T-cell (primary cell): ENCODE data around the gene DCST1. TPM values are rescaled to one million over a fixed set of nuclear protein-coding genes. Genes with fewer than 3 reads are reported as not detected.

Source experiments
- ATAC-seq, 4 experiments: fragments of 200-7000 bp in 3 of 4; fragments of 150-1000 bp in 1 of 4; cut with Tn5 transposase; replicated peaks in 1 of 4; 1 replicate in 3 of 4; 2 replicates in 1 of 4; pipeline ENCODE4 v1.10.0; 2021; ENCODE audit warnings: moderate library complexity in 3 of 4, mild to moderate bottlenecking in 2 of 4, moderate number of reproducible peaks in 1 of 4
- CTCF ChIA-PET, 2 donors: fragments of 300-600 bp; sonication (Branson Sonifier 250); formaldehyde crosslinking; loops; one replicate each; lab custom pipeline; 2022; ENCODE audit warnings: antibody characterized with exemption in 2 of 2; lab: Charles Lee
- POLR2A ChIA-PET, 2 donors: fragments of 300-600 bp; sonication (Branson Sonifier 250); formaldehyde crosslinking; loops; one replicate each; lab custom pipeline; 2022; ENCODE audit warnings: antibody characterized with exemption in 2 of 2; lab: Charles Lee
- DNase-seq, 35 experiments: peaks; one replicate each; pipeline versions ENCODE4 v3.0.0 to v3.0.0-alpha.2; 2013 to 2023
- H3K27ac ChIP-seq: one replicate; pipeline ENCODE4 v1.5.1; 2013; ENCODE audit warnings: low read length
- H3K27me3 ChIP-seq, 2 experiments: replicated peaks in 1 of 2; 1 replicate in 1 of 2; 2 replicates in 1 of 2; pipeline versions ENCODE4 v1.6.1 to v1.7.0; 2013; ENCODE audit warnings: low read length in 1 of 2, mixed read lengths in 1 of 2; ENCODE audit not compliant: control insufficient read depth in 2 of 2, insufficient read depth in 2 of 2; ENCODE audit errors: extremely low read depth in 1 of 2
- H3K36me3 ChIP-seq, 2 donors: 1 replicate in 1 of 2; 2 replicates in 1 of 2; pipeline versions ENCODE4 v1.6.1 to v1.7.0; 2013; ENCODE audit warnings: low read length in 1 of 2; ENCODE audit not compliant: control insufficient read depth in 2 of 2, insufficient read depth in 1 of 2; ENCODE audit errors: extremely low read depth in 1 of 2
- H3K4me1 ChIP-seq, 2 experiments: 1 replicate in 1 of 2; 2 replicates in 1 of 2; pipeline versions ENCODE4 v1.6.1 to v1.7.0; 2013; ENCODE audit warnings: low read length in 2 of 2, mixed read lengths in 1 of 2; ENCODE audit not compliant: insufficient read depth in 2 of 2, control insufficient read depth in 1 of 2; ENCODE audit errors: extremely low read depth in 1 of 2
- H3K4me3 ChIP-seq, 2 donors: 1 replicate in 1 of 2; 2 replicates in 1 of 2; pipeline versions ENCODE4 v1.5.1 to v1.7.0; 2013; ENCODE audit warnings: mild to moderate bottlenecking in 2 of 2, low read length in 1 of 2, moderate library complexity in 1 of 2; ENCODE audit not compliant: control insufficient read depth in 1 of 2; ENCODE audit errors: extremely low read depth in 1 of 2
- H3K9me3 ChIP-seq: 2 replicates; pipeline ENCODE4 v1.7.0; 2013
- H3K27ac Mint-ChIP-seq, 2 donors: one replicate each; pipeline ENCODE4 v1.8.0; 2020 to 2021; ENCODE audit warnings: mild to moderate bottlenecking in 2 of 2, mixed read lengths in 2 of 2
- H3K27me3 Mint-ChIP-seq, 2 donors: one replicate each; pipeline ENCODE4 v1.8.0; 2021 to 2022; ENCODE audit warnings: mixed read lengths in 2 of 2
- H3K36me3 Mint-ChIP-seq: one replicate; pipeline ENCODE4 v1.8.0; 2021; ENCODE audit warnings: mixed read lengths
- H3K4me1 Mint-ChIP-seq, 3 donors: one replicate each; pipeline ENCODE4 v1.8.0; 2020 to 2022; ENCODE audit warnings: mixed read lengths in 3 of 3, mild to moderate bottlenecking in 1 of 3
- H3K4me3 Mint-ChIP-seq, 3 donors: one replicate each; pipeline ENCODE4 v1.8.0; 2020 to 2022; ENCODE audit warnings: mild to moderate bottlenecking in 3 of 3, mixed read lengths in 3 of 3, moderate library complexity in 3 of 3
- H3K9me3 Mint-ChIP-seq, 3 donors: one replicate each; pipeline ENCODE4 v1.8.0; 2020 to 2022; ENCODE audit warnings: mixed read lengths in 3 of 3
- WGBS: methylation state at CpG from one replicate; pipeline ENCODE4 v1.1.5; 2013; ENCODE audit warnings: missing lambda C conversion rate; ENCODE audit not compliant: insufficient coverage; 5-methylcytosine and 5-hydroxymethylcytosine counted together
- total RNA-seq, 35 experiments: library from RNA in 6 of 35; stranded (reverse) in 6 of 35; fragments of 120-200 nt in 1 of 35; gene quantifications; one replicate each; pipeline versions ENCODE4 v1.2.1 to v1.2.4 and lab custom pipeline; 2013 to 2026

Gene DCST1
- total RNA-seq, 5 donors from 2014 or later (not counting 1 experiment from before 2014, with no cell fraction given), result 0.30 to 0.58 (median 0.54) TPM; not detected in 2

DNA sequence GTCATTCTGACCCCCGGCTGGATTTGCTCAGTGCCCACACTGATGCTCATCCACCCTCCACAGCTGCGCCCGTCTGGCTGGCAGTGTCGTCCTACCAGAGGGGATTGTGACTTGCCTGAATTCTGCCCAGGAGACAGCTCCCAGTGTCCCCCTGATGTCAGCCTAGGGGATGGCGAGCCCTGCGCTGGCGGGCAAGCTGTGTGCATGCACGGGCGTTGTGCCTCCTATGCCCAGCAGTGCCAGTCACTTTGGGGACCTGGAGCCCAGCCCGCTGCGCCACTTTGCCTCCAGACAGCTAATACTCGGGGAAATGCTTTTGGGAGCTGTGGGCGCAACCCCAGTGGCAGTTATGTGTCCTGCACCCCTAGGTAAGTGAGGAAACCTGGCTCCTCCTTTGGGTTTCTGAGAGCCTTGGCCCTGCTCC, 24.2 kb downstream of the DCST1 start:
- H3K27ac Mint-ChIP-seq, result no peak overlapping the region
- ChIA-PET CTCF (interaction anchor here (0.5 to 0.6 kb wide), 2 partner anchors 40 to 47 kb away, joined by 3 to 10 read pairs; no protein-coding TSS in a partner anchor), POLR2A (interaction anchor here in 1 of 2 donors (0.6 kb wide), 1 partner anchor 25 kb away, joined by 5 read pairs; no protein-coding TSS in a partner anchor)
- H3K36me3 Mint-ChIP-seq, result peaks cover 16% of the 10 kb centered on the region
- peaks cover 7 to 24% of the 10 kb centered on the region in 2 experiments for H3K4me1 ChIP-seq
- no peak overlapping the region for H3K4me3 ChIP-seq
- H3K27me3 Mint-ChIP-seq, result no peaks in the 10 kb centered on the region
- ATAC-seq (no peak), DNase-seq (no peak)
- peaks cover 19 to 22% (median 21%) of the 10 kb centered on the region in 3 donors for H3K4me1 Mint-ChIP-seq
- H3K27me3 ChIP-seq, result no peaks in the 10 kb centered on the region
- peaks cover 0 to 16% of the 10 kb centered on the region in 2 donors for H3K36me3 ChIP-seq
- H3K9me3 Mint-ChIP-seq, result no peaks in the 10 kb centered on the region
- WGBS, result 96% methylated on average over 12 of the region's 13 CpGs
- no peak overlapping the region for H3K27ac ChIP-seq
- H3K4me3 Mint-ChIP-seq, result no peak overlapping the region
- H3K9me3 ChIP-seq, result no peaks in the 10 kb centered on the region

DNA sequence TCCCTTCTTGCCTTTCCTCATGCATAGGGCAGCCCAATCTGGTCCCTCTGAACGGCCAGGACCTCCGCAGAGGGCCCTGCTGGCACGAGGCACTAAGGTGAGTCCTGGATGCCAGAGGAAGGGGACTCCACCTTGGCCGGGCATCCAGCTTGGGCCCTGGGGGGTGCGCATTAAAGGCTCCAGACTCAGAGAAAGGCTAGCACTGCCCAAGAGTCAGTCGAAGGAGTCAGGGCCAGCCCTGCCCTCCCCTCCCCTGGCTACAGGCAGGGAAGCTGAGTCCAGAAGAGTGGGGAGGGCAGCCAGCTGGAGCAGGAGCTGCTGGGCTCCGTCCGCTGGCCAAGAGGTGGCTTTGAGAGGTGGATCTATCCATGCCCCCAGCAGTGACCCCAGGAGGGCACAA, 27.1 kb downstream of the DCST1 start:
- Histone ChIP-seq H3K4me3 (no peak overlapping the region), H3K4me1 (peaks cover 14 to 31% of the 10 kb centered on the region in 2 experiments), H3K27me3 (no peaks in the 10 kb centered on the region), H3K9me3 (no peaks in the 10 kb centered on the region), H3K36me3 (peaks cover 0 to 16% of the 10 kb centered on the region in 2 donors), H3K27ac (no peak overlapping the region)
- Mint-ChIP-seq H3K4me1 (peaks cover 26 to 33% (median 32%) of the 10 kb centered on the region in 3 donors), H3K27ac (no peak overlapping the region), H3K9me3 (no peaks in the 10 kb centered on the region), H3K4me3 (no peak overlapping the region), H3K27me3 (no peaks in the 10 kb centered on the region), H3K36me3 (peaks cover 16% of the 10 kb centered on the region)
- ChIA-PET POLR2A (no interaction called here), CTCF (interaction anchor here (0.6 to 9.5 kb wide), 7 partner anchors 10 to 36 kb away, joined by 3 to 57 read pairs (median 6); partner anchors contain the start of gene ADAM15 (in 1 of the 2))
- ATAC-seq, result no peak
- 89% methylated on average over 8 of the region's 8 CpGs for WGBS
- DNase-seq, result no peak

DNA sequence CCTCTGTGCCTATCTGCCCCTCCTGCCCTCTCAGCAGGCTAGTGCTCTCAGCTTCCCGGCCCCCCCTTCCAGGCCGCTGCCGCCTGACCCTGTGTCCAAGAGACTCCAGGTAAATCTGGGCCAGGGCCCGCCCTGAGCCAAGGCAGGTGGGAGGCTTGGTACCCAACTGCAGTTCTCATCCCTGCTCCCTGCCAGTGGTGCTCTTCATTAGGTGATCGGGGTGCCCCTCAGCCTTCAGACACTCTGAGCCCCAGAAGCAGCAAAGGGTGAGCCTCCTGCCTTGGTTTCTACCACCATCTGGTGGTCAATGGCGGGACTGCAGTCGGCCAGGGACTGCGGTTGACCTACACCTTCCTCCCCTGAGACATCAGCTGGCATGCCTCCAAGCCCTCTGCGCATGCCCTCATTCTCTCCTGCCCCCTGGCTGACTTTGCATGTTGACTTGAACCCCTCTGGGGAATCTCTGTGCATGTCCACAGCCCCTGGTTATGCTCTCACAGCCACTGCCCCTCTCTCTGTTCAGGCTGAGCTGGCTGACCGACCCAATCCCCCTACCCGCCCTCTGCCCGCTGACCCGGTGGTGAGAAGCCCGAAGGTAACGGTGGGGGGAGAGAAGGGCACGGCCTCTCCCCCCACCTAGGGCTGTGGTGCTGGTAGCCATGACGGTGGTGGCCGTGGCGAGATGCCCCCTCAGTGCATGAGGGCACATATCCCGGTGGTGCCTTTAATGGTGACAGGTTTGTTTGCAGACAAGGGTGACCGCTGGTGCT, 27.9 kb downstream of the DCST1 start:
- no peaks in the 10 kb centered on the region for H3K27me3 ChIP-seq
- WGBS, result 40% methylated on average over 14 of the region's 21 CpGs
- Mint-ChIP-seq H3K9me3 (no peaks in the 10 kb centered on the region), H3K4me3 (peak overlapping the region; percentile 20 to 62 (median 34)), H3K27me3 (no peaks in the 10 kb centered on the region), H3K27ac (peak overlapping the region in 1 of 2 donors; percentile 75), H3K36me3 (peaks cover 12% of the 10 kb centered on the region), H3K4me1 (peaks cover 26 to 41% (median 38%) of the 10 kb centered on the region in 3 donors)
- H3K36me3 ChIP-seq, result peaks cover 0 to 16% of the 10 kb centered on the region in 2 donors
- peak; percentile 55 to 57 (median 55) for ATAC-seq
- CTCF ChIA-PET, result interaction anchor here (0.5 to 9.5 kb wide), 13 partner anchors 10 to 587 kb away, joined by 3 to 57 read pairs (median 3); partner anchors contain the start of genes ADAM15 (in 1 of the 2) and PMVK (in 1 of the 2)
- no peak overlapping the region for H3K4me3 ChIP-seq
- H3K27ac ChIP-seq, result no peak overlapping the region
- peaks cover 14 to 31% of the 10 kb centered on the region in 2 experiments for H3K4me1 ChIP-seq
- no peaks in the 10 kb centered on the region for H3K9me3 ChIP-seq
- POLR2A ChIA-PET, result no interaction called here
- peak; percentile 76 to 98 (median 89) for DNase-seq

DNA sequence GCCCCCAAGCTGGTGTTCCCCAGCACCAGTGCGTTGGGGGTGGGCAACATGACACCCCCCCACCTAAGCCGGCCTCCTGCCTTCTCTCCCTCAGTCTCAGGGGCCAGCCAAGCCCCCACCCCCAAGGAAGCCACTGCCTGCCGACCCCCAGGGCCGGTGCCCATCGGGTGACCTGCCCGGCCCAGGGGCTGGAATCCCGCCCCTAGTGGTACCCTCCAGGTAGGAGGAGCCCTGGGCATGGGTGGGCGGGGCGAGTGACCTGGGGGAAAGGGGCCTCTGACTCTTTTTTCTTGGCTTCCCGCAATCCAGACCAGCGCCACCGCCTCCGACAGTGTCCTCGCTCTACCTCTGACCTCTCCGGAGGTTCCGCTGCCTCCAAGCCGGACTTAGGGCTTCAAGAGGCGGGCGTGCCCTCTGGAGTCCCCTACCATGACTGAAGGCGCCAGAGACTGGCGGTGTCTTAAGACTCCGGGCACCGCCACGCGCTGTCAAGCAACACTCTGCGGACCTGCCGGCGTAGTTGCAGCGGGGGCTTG, 28.6 kb downstream of the DCST1 start:
- DNase-seq (no peak), ATAC-seq (no peak)
- CTCF ChIA-PET, result interaction anchor here (0.5 to 9.5 kb wide), 8 partner anchors 11 to 586 kb away, joined by 3 to 57 read pairs (median 4); partner anchors contain the start of genes ADAM15 (in 1 of the 2) and PMVK (in 1 of the 2)
- Mint-ChIP-seq H3K9me3 (no peaks in the 10 kb centered on the region), H3K4me1 (peaks cover 26 to 43% (median 38%) of the 10 kb centered on the region in 3 donors), H3K4me3 (peak overlapping the region in 2 of 3 donors; percentile 84 to 86), H3K27ac (no peak overlapping the region), H3K36me3 (peaks cover 16% of the 10 kb centered on the region), H3K27me3 (no peaks in the 10 kb centered on the region)
- Histone ChIP-seq H3K4me3 (no peak overlapping the region), H3K27ac (no peak overlapping the region), H3K27me3 (no peaks in the 10 kb centered on the region), H3K4me1 (peaks cover 14 to 31% of the 10 kb centered on the region in 2 experiments), H3K36me3 (peaks cover 0 to 15% of the 10 kb centered on the region in 2 donors), H3K9me3 (no peaks in the 10 kb centered on the region)
- 71% methylated on average over 25 of the region's 29 CpGs for WGBS
- POLR2A ChIA-PET, result no interaction called here

DNA sequence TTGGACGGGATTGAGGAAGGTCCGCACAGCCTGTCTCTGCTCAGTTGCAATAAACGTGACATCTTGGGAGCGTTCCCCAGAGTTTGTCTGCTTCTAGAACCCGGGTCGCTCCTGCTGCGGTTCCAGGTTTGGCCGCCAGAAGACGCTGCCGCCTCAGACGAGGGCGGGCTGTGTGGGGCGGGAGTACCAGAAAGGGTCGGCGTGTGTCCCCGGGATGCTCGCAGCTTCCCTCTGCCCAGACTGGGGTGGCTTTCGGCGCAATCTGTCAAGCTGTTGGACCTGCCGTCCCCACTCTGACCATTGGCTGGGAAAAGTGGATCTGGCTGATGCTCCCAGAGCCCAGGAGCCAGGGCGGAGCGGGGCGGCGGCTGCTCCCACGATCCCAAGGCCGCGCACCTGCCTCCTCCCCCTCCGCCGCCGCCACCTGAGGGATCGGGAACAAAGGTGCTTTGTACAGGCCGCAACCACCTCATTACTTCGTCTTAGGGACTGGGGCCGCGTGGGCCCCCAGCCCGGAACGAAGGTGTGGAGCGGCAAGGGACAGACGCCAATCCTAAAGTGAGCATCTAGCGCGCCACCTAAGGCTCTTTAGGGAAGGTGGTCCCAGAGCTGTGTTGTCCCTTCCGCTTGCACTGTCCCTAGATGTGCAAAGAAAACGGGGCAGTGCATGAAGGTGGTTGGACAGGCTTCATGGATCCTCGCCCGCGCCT, 29.2 kb downstream of the DCST1 start:
- no peaks in the 10 kb centered on the region for H3K9me3 Mint-ChIP-seq
- no peaks in the 10 kb centered on the region for H3K9me3 ChIP-seq
- no peaks in the 10 kb centered on the region for H3K27me3 Mint-ChIP-seq
- ATAC-seq (peak; percentile 41 to 45 (median 43)), DNase-seq (peak in 32 of 35 experiments; percentile 46 to 81 (median 67))
- H3K27me3 ChIP-seq, result no peaks in the 10 kb centered on the region
- H3K4me3 Mint-ChIP-seq, result peak overlapping the region; percentile 84 to 88 (median 86)
- peaks cover 18% of the 10 kb centered on the region for H3K36me3 Mint-ChIP-seq
- peak overlapping the region; percentile 47 for H3K27ac ChIP-seq
- H3K4me1 ChIP-seq, result peaks cover 14 to 31% of the 10 kb centered on the region in 2 experiments
- CTCF ChIA-PET, result interaction anchor here (1.3 to 9.5 kb wide), 2 partner anchors 22 to 23 kb away, joined by 4 to 57 read pairs; no protein-coding TSS in a partner anchor
- POLR2A ChIA-PET, result interaction anchor here in 1 of 2 donors (0.9 kb wide), 1 partner anchor 23 kb away, joined by 3 read pairs; no protein-coding TSS in a partner anchor
- H3K27ac Mint-ChIP-seq, result peak overlapping the region in 1 of 2 donors; percentile 83
- peaks cover 26 to 43% (median 38%) of the 10 kb centered on the region in 3 donors for H3K4me1 Mint-ChIP-seq
- H3K4me3 ChIP-seq, result peak overlapping the region; percentile 86 to 89
- WGBS, result 6% methylated on average over 46 of the region's 46 CpGs
- H3K36me3 ChIP-seq, result peaks cover 0 to 11% of the 10 kb centered on the region in 2 donors
